GM18870 (cell line): ENCODE measurements around the gene REN.

Experiments
- ATAC-seq: cut with Tn5 transposase; IDR thresholded peaks from one replicate; pipeline ENCODE4 v1.9.1; 2021; ENCODE audit warnings: moderate library complexity; ENCODE audit not compliant: unreplicated experiment

The REN gene

GRCh38 chr1:204154568-204155255, 11.4 kb downstream of the REN start:
- no peak for ATAC-seq

DNA sequence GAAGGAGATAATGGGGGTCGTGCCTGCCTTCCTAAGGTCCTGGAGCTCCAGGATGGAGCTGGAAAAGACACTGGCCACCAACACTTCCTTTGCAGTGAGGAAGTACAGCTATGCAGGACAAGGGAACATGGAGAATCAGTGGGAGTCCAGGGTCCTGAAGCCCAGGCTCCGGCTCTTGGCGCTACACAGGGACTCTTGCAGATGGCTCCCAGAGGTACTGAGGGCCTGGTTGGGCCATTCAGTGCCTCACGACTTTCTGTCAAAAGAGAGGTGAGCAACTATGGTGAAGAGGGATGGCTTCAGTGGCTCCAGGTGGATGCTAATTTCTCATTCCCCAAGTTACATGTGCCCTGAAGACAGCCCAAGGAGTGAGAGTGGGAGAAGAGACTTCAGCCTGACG, 12.5 kb downstream of the REN start:
- no peak for ATAC-seq

- no peak for ATAC-seq
These were observed 13.7 kb downstream of the REN start for GRCh38 chr1:204152310-204153044.

DNA sequence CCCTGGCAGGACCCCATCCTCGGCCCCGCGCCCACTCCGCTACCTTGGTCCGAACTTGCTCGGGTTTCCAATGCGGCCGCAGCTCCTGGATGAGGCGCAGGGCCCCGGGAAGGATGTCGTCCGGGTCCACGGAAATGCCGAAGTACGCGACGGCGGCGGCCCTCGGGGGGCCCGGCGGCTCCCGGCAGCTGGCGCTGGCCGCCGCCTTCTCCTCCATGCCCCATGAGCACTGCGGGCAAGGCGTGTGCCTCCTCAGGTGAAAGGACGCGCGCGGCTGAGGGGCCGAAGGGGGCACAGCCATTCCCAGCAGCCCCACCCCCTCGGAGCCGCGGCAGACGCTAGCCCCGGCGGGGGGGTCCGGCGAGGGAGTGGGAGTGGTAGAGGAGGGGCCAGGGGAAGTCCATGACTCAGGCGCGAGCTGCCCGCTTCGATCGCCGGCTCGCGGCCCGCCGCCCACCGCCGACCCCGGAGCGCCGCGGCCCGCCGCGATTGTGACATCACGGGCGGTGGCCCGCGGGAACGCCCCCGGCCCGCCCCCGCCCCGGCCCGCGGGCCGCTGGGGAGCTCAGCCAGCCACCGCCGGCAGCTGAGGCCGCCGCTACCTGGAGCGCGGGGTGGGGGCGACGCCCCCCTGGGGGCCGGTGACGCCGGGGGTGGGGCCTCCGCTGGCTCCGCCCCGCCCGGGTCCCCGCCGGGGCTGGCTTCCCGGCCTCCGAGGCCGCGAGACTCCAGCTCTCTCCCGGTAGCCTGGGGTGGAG, 14.4 kb downstream of the REN start, which contains the start of gene ETNK2:
ETNK2 (minus strand) TSS at position 493 of the 758 bp plus-strand sequence; CDS start at position 301, 192 bp downstream.
- no peak for ATAC-seq

GRCh38 chr1:204150702-204151551, 15.2 kb downstream of the REN start:
- ATAC-seq: no peak

- ATAC-seq: no peak
These were observed 16.2 kb downstream of the REN start for GRCh38 chr1:204149635-204150565.

GRCh38 chr1:204149107-204149506, 17.0 kb downstream of the REN start:
- ATAC-seq: no peak

- no peak for ATAC-seq
These were observed 18.4 kb downstream of the REN start for GRCh38 chr1:204147406-204148383.

DNA sequence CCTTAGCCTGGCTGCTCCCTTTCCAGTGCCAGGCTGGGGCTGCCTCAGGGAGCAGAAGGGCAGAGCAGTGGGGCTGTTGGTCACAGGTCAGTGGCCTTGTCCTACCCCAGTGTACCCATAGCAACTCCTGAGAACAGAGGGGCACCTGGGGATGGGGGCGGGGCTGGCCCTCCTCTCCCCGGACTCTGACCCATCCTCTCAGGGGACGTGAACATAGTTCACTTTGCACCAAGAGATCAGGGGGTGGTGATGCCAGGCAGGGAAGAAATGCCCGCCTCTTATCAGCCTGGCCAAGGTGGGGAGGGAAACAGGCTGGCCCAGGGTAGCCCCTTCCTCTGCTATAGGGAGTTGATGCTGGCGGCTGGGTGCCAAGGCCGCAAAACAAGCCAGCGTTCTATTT, 19.2 kb downstream of the REN start:
- no peak for ATAC-seq

GRCh38 chr1:204146309-204146708, 19.8 kb downstream of the REN start:
- no peak for ATAC-seq

DNA sequence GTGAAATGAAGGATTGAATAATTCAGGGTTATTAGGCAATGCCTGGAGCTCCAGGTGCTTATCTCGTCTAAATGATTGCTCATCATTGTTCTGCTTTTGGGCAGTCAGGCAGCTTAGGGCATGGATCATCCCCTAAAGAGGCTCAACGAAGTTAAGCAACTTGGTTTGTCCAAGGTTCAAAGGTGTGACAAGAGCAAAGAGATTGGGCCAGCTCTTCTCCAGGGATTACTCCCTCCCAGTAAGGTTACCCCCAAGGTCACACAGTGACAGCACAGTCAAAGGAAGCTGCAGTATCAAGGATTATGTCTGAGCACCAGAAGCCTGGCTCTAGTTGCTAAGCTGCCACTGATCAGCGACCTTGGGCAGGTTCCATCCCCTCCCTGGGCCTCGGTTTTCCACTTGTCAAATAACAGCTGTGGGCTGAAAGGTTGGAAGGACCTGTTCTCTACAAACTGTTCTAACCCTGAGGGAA, 21.1 kb downstream of the REN start:
- ATAC-seq: no peak

- ATAC-seq: no peak
These were observed 22.7 kb downstream of the REN start for GRCh38 chr1:204143276-204144041.

DNA sequence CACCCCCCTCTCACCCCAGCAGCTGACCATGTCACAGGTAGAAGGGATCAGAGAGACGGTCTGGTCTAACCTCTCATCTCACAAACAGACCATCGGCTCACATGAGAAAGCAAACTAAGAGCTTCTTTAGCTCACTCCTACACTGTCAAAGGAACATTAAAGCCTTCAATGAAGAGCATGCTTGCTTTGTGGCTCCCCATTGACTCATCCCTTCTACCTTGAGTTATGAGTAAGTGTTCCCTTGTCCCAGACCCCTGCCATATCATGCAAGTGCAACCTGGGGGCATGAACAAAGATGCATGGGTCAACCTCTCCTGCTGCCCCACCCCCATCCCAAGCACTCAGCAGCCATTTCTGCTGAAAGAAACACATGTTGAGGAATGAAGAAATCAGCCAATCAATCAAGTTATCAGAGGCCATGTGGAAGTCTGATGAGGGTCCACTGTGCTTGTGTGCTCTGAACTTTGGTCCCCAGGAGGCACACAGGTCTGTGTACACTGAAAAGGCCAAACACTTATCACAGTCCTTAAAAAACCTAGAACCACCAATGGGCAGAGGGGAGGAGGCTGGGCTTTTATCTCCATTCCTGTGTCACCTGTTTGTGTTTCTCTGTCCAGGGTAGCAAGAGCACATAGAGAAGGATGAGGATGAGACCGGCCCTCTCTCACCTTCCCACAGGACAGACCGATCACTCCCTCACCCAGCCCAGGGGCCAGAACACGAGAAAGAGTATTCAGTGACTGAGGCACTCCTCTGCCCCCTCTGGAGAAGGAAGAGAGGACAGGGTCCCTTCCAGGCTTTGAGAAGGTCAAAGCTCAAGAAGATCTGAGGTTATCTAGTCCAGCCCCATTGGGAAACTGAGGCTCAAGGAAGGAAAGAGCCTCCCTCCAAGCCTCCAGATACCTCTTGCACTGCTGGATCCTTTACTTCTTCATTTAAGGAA, 23.8 kb downstream of the REN start:
- ATAC-seq: no peak

GRCh38 chr1:204141131-204141530, 25.0 kb downstream of the REN start:
- ATAC-seq: no peak

- ATAC-seq: no peak
These were observed 26.2 kb downstream of the REN start for GRCh38 chr1:204139952-204140351.

DNA sequence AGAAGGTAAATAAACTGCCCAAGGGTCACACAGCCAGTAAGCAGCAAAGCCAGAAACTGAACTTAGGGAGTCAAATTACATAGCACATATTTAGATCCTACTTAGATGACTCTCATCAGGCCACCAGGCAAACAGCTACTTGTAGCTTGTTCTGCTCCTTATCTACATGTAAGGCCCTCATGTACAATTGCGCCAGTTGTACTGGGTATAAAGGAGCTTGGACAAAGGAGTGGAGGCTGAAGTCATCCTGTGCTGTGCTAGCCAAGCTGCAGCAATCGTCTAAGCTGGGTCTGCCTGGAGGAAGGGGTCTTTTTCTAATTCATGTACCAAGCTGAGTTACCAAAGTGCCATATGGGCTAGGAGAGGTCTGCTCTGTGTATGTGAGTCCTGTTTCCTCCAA, 27.0 kb downstream of the REN start:
- ATAC-seq: no peak

- no peak for ATAC-seq
These were observed 29.3 kb downstream of the REN start for GRCh38 chr1:204136814-204137213.
